Measurements from ENCODE around the gene MPND.
"Not testable (repeated sequence)": the region's sequence is repeated elsewhere in the genome, so short reads cannot be mapped to it uniquely, and the experiment has no call there.

The MPND gene

GRCh38 chr19:4322942-4323665 lies 20.3 kb upstream of the MPND start:
- no peak for DNase-seq

DNA sequence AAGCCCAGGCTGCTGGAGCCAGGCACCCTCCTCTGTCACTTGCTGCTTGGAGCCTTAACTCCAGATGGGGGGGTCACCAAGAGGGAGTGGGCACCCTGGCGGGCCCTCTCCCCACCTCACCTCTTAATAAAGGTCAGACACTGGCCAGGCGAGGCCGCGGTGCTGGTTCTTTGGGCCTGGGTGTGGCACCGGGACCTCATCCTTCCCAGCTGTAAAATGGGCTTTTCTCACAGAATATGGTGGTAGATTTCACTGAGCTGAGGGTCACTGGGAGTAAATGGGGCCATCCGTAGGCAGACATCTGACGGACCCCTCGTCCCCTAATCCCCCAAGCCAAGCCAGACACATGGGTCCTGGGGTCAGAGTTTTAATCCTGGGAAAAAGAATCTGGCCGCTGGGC lies 19.7 kb upstream of the MPND start:
- DNase-seq = no peak

DNA sequence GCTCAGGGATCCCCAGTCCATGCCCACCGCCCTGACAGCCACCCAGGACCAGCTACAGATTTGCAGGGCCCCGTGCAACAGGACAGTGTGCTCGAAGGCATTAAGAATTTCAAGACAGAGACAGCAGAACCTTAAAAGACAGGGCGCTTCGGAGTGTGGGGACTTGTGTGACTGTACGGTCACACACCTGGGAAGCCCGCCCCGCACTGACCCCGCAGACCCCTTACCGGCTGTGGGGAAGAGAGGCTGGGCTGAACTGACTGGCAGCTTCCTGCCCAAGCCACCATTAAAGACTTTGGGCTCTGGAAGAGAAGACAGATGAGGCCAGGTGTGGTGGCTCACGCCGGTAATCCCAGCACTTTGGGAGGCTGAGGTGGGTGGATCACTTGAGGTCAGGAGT lies 19.1 kb upstream of the MPND start:
- DNase-seq = no peak

DNA sequence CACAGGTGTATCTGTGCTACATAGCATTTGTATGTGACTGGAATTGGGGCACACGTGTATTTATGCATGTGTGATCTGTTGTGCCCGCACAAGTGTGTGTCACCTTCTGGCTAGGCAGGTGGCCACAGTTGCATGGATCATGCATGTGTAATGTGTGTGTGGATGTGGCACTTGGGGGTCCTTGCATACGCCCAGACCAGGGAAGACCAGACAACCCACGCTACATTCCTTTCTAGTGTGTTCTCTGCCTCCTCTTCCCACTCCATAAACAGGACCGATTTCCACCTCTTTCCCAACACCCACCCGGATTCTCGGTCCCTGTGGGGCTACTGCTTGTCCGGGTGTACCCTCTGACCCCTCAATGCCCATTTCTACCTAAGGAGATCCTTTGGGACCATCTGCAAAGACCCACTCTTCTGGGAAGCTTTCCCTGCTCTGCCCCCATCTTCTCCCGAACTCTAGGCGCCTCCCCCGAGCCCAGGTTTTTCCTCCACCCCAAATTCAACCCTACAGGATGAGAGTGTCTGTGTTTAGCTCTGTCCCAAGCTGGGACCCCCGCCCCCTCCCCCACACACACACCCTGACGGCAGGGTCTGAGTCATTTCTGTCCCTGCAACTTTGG lies 17.0 kb upstream of the MPND start:
- DNase-seq = no peak

DNA sequence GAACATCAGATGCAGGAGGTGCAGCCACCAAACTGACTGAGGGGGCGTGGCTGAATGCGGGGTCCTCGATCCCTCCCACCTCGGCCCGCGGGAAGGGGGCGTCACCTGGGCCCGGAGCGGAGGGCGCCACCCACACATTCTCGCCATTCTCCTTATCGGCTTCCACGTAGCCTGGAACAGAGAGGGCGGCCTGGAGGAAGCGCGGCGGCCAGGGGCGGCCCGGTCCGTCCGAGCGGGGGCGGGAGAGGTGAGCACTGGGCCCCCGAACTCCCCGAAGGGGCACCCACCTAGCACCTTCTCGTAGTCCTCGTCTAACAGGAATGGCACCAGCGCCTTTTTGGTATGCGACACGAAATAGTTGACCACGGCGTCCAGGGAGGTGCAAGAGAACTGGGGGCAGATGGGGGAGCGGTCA lies 16.5 kb upstream of the MPND start:
- no peak for DNase-seq

DNA sequence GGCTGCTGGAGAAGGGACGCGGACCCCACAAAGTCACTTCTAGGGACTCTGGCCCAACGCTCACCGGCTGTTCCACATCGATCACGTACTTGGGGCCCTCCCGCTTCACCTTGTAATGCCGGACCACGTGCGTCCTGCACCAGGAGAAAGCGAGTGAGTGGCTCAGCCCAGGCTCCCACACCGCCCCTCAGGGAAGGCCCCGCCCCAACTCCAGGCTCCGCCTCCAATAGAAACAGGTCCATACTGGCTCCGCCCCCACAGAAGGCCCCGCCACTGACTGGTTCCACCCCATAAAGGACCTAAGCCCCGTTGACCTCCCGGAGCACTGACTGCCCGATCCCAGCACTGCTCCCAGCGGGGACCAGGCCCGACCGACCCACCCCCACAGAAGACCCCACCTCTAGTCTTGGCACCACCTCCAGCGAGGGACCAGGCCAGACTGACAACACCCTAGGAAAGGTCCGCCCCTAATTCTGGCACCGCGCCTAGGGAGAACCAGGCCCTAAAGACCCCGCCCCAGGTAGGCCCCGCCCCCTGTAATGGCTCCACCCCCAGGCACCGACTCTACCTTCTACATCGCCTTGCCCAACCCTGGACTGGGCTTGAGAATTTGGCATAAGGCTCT lies 16.0 kb upstream of the MPND start:
- peak; percentile 68 for DNase-seq

DNA sequence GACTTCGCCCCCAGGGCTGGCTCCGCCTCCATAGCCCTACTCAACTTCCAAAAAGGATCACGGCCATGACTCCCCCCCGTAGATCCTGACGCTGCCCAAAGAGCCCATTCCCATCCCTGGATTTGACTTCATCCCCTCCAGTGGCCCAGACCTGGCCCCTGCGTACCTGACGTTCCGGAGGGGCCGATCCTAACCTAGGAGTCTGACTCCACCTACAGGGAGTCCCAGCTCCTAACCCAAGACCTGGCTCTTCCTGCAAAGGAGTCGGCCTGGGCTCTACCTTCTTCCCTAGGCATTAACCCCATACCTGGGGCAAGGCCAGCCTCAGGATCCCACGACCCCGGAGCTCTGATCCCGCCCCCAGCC lies 15.5 kb upstream of the MPND start:
- DNase-seq = no peak

GRCh38 chr19:4328243-4328990 lies 14.9 kb upstream of the MPND start:
- peak; percentile 89 for DNase-seq

- peak; percentile 11 for DNase-seq
Observed at GRCh38 chr19:4328991-4329681, 14.2 kb upstream of the MPND start.

- DNase-seq = no peak
Observed at GRCh38 chr19:4329858-4330257, 13.5 kb upstream of the MPND start.

GRCh38 chr19:4334929-4335570 lies 8.3 kb upstream of the MPND start:
- no peak for DNase-seq

DNA sequence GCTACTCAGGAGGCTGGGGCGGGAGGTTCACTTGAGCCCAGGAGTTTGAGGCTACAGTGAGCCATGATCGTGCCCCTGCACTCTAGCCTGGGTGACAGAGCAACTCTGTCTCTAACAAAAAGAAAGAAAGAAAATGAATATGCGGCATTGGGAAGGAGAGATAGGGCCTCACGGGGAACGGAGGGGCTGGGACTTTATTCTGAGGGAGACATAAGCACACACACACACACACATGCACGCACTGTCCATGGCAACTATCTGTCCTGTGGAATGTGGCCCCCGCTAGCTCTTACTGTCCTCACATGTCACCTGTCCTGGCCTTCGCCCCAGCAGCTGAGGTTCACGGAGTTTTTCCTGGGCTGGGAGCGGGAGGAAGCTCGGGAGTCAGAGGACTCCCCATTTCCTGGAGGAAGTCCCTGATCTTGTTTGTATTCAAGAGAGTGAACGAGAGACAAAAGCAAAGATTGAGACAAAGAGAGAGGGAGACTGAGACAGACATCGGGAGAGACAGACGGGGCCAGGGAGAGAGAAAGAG lies 5.4 kb upstream of the MPND start:
- DNase-seq = no peak

- DNase-seq = peak; percentile 40
Observed at GRCh38 chr19:4338441-4339355, 4.7 kb upstream of the MPND start, which contains the start of gene STAP2. TSS of gene STAP2 (minus strand) at chr19:4338827. CDS start at chr19:4338753, 74 bp downstream.

GRCh38 chr19:4342314-4342614 lies 1.1 kb upstream of the MPND start:
- no peak for DNase-seq

DNA sequence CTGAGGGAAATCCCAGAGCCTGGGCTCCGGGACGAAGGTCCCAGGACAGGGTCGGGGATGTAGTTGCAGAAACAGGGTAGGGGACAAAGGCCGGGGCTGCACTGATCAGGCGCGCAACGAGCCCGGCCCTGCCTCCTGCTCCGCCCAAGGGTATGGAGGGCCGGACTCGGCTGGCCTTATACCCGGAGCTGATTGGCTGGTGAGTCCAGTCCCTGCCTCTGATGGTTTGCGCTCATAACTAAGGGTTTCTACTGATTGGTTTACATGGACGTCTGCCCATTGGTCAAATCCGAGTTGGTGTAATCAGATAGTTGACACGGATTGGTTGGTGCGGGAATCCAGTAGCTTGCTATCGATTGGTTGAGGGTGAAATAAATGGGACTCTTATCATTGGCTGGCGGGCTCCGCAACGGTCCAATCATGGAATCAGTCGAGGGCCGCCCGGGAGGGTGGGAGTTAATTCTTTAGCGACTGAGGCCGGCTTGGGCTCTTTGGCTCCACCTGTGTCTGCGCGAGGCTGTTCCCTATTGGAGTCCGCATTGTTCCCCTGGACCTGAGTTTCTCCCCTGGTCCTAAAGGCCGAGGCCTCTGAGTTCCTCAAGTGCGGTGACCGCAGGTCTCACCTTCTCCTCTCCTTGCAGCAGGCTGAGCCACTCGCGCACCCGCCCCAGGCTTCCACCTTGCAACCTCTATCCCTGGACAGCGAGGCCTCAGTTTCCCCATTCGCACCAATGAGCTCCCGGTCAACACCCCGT lies 570 bp upstream of the MPND start:
- DNase-seq = peak; percentile 92

DNA sequence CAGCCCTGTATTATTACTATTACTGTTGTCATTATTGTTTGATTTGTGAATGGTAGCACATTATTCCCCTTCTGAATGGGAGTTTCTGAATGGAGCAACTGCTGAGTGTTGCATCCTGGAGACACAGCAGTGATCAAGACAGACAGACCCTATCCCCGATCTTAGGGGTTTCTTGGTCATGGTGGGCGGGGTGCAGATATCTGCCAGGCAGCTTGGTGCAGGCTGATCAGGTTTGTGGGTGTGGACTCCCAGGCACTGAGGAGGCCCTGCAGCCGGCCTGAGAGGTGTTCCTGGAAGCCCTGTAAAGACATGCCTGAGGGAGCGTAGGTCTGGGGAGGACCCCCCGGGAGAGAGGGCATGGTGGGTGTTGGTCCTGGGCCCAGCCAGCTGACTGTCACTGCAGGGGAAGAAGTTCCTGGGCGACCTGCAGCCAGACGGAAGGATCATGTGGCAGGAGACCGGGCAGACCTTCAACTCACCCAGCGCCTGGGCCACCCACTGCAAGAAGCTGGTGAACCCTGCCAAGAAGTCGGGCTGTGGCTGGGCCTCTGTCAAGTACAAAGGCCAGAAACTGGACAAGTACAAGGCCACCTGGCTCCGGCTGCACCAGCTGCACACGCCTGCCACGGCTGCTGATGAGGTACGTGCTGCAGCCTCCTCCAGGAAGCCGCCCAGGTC lies 2.1 kb downstream of the MPND start:
- DNase-seq = no peak

DNA sequence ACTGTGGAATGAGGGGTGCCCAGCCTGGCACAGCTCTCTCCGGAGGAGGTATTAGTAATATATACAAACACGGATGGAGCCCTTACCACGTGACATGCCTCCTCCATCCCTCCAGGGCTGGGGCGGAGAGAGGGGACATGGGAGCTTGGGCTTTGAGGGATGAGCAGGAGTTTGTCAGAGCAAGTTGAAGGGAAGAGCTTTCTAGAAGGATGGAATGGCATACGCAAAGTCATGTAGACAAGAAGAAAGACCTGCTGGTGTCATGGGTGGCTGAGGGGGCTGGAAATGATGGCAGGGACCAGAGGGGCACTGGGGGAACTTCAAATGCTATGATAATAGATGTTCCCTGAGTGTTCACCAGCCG lies 2.6 kb downstream of the MPND start:
- no peak for DNase-seq

- no peak for DNase-seq
Observed at GRCh38 chr19:4347521-4347920, 4.2 kb downstream of the MPND start.

DNA sequence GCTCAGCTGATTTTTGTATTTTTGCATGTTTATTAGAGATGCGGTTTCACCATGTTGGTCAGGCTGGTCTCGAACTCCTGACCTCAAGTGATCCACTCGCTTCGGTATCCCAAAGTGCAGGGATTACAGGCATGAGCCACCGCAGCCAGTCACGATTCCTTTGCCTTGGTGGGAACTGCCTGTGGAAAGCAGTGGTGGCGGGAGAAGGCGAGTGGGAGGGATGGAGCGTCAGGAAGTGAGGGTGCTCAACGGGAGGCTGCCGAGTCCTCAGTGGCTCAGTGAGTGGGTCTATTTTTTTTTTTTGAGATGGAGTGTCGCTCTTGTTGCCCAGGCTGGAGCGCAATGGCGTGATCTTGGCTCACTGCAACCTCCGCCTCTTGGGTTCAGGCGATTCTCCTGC lies 5.9 kb downstream of the MPND start:
- not testable (repeated sequence) for DNase-seq

DNA sequence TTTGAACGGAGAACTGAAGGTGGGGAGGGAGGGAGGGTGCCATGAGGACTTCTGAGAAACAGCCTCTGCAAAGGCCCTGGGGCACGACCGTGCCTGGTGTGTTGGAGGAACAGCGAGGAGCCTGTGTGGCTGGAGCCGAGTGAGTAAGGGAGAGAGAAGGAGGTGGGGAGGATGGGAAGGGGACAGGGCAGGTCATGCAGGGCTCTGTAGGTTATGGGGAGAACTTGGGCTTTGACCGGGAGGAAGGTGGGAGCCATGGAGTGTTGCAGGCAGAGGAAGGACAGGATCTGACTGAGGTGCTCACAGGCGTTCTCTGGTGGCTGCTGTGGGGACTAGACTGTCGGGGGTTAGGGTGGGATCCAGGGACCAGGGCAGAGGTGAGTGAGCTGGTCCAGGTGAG lies 6.7 kb downstream of the MPND start:
- no peak for DNase-seq

Data from activated naive CD4-positive, alpha-beta T cell treated with Interleukin-2 at 50 U/mL for 16 hours (primary cell).